Gastrocnemius medialis (tissue), 4 donors: ENCODE results near the gene USF3.

ENCODE experiments used
- POLR2A ChIP-seq, 2 donors: fragments of 450-650 bp; IDR thresholded peaks; one replicate each; pipeline ENCODE4 v1.6.1; 2017; ENCODE audit warnings: antibody characterized with exemption in 2 of 2, mild to moderate bottlenecking in 2 of 2, moderate library complexity in 2 of 2
- TF ChIP-seq, protein P1 (sequence below), 5 experiments: fragments of 450-650 bp in 3 of 5; fragments of 200-600 bp in 2 of 5; sonication (generic) in 2 of 5; IDR thresholded peaks in 4 of 5; conservative IDR thresholded peaks in 1 of 5; 1 replicate in 4 of 5; 2 replicates in 1 of 5; pipeline ENCODE4 v1.5.1; 2016 to 2019; ENCODE audit warnings: antibody characterized with exemption in 5 of 5, mild to moderate bottlenecking in 3 of 5, moderate library complexity in 3 of 5

- TF ChIP-seq, protein P1, sequence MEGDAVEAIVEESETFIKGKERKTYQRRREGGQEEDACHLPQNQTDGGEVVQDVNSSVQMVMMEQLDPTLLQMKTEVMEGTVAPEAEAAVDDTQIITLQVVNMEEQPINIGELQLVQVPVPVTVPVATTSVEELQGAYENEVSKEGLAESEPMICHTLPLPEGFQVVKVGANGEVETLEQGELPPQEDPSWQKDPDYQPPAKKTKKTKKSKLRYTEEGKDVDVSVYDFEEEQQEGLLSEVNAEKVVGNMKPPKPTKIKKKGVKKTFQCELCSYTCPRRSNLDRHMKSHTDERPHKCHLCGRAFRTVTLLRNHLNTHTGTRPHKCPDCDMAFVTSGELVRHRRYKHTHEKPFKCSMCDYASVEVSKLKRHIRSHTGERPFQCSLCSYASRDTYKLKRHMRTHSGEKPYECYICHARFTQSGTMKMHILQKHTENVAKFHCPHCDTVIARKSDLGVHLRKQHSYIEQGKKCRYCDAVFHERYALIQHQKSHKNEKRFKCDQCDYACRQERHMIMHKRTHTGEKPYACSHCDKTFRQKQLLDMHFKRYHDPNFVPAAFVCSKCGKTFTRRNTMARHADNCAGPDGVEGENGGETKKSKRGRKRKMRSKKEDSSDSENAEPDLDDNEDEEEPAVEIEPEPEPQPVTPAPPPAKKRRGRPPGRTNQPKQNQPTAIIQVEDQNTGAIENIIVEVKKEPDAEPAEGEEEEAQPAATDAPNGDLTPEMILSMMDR (IDR thresholded peaks at IDR 0.05 in 4 of 5, conservative IDR thresholded peaks at IDR 0.05 in 1 of 5): no peak
- no peak for TF ChIP-seq POLR2A (IDR thresholded peaks at IDR 0.05)
Observed at GRCh38 chr3:113741620-113742019, 45.2 kb upstream of the USF3 start.
